B cell (primary cell): ENCODE data around the gene S100PBP.

Experiments used
- EZH2 ChIP-seq: IDR thresholded peaks from 2 replicates; pipeline ENCODE4 v1.6.1; 2012; ENCODE audit warnings: borderline replicate concordance, low read depth, mild to moderate bottlenecking, moderate library complexity, low read length; ENCODE audit not compliant: insufficient read depth, poor library complexity, severe bottlenecking
- TF ChIP-seq, protein P1 (sequence below): fragments of 200-600 bp; IDR thresholded peaks from one replicate; pipeline ENCODE4 v1.8.0; 2022; ENCODE audit warnings: antibody characterized with exemption, mild to moderate bottlenecking

DNA sequence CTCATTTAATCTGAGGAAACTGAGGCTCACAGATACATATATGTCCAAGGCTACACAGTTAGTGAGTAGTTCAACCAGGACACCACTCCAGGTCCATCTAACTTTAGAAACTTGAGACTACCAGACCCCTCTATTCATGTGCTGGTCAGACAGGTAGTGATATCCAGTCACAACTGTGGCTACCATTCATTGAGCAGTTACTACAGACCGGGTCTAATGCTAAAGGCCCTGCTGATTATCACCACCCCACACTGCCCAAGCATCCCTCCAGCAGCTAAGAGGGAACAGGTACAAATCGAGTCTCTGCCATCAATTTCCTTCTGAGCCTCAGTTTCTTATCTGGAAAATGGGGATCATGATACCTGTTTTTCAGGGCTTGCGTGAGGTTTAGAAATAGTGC, 74.2 kb downstream of the S100PBP start:
- TF ChIP-seq, protein P1, sequence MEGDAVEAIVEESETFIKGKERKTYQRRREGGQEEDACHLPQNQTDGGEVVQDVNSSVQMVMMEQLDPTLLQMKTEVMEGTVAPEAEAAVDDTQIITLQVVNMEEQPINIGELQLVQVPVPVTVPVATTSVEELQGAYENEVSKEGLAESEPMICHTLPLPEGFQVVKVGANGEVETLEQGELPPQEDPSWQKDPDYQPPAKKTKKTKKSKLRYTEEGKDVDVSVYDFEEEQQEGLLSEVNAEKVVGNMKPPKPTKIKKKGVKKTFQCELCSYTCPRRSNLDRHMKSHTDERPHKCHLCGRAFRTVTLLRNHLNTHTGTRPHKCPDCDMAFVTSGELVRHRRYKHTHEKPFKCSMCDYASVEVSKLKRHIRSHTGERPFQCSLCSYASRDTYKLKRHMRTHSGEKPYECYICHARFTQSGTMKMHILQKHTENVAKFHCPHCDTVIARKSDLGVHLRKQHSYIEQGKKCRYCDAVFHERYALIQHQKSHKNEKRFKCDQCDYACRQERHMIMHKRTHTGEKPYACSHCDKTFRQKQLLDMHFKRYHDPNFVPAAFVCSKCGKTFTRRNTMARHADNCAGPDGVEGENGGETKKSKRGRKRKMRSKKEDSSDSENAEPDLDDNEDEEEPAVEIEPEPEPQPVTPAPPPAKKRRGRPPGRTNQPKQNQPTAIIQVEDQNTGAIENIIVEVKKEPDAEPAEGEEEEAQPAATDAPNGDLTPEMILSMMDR, result no peak
- TF ChIP-seq EZH2, result no peak
